GM19035 (cell line): ENCODE results near the gene PTGER2.

Experiments
- ATAC-seq: cut with Tn5 transposase; IDR thresholded peaks from one replicate; pipeline ENCODE4 v1.9.1; 2021; ENCODE audit not compliant: unreplicated experiment

The PTGER2 gene

DNA sequence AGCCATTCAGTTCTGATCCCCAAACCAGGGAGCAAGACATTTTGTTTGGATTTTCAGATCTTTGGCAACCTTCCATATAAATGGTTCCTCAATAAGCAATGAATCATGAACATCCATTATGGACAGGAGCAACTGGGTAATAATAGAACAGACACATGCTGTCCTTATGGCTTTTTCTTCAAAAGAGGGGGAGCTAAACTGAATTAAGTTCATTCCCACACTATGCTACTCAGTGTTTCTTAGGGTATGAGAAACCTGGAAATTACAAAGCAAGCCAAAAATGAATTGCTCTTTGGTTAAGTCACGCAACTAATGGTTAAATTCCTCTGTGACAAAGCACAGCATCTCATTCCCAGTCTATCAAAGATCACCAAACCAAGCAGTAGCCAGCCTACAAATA, 51.0 kb downstream of the PTGER2 start:
- ATAC-seq: no peak

DNA sequence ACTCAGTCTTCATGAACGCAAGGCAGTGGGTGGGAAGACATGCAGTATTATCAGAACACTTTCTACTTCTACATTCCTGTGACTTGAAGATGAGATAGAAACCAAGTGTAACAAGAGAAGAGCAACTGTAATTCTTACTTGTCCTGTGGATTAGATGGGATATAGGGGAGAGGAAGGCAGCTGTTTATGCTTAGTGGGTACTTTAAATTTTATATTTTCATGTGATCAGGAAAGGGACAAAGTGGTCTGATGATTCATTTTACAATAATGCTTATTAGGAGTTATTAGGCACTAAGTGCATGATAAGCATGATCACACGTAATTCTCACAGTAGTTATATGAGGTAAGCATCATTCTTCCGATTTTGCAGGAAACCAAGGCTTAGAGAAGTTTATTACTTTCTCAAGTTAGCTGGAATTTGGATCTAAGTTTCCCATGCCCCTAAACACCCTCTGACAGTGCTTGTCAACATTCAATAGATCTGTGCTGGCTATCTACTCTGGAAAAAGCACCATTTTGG, 52.7 kb downstream of the PTGER2 start:
- no peak for ATAC-seq

DNA sequence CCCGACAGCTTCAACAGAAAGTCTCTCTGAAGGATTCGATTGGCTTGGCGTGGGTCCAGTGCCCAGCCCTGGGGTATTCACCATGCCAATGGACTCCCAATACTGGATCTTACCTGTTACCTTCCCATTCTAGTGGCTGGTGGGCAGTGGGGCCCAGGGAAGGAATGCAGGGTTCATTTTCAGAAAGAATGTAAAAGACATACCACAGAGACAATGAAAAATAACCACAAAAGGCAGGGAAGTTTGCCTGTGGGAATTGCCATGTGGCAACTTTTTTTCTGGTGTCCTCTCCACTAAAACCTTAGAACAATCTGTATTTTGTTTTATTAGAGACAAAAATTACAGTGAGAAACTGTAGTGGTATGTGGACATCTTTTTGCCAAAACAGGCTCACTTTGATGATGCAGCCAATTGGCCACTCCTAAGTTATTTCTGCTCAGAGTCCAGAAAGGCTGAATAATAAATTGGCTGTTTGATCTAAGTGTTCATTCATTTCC, 55.2 kb downstream of the PTGER2 start:
- ATAC-seq: no peak

DNA sequence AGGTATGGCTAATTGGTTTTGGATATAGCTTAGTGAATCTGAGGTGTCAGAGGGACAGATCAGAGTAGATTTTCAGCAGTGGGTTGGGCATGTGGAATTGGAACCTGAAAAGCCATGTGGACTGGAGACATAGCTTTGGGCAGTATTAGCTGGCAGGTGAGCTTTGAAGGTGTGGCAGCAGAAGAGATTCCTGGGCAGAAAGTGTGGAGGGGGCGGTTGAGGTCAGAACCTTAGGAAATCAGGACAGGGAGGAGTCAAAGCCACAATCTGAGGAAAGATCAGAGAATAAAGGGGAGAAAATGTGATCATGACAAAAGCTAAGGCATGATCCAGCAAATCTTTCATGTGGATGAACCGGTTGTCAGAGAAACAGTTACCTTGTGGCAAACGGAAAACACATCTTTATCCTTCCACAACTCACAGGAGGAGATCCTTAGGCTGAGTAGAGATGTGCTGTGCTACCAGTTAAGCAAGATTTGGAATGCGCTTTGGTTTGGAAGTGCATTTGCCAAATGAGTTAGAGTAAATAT, 56.4 kb downstream of the PTGER2 start:
- no peak for ATAC-seq

DNA sequence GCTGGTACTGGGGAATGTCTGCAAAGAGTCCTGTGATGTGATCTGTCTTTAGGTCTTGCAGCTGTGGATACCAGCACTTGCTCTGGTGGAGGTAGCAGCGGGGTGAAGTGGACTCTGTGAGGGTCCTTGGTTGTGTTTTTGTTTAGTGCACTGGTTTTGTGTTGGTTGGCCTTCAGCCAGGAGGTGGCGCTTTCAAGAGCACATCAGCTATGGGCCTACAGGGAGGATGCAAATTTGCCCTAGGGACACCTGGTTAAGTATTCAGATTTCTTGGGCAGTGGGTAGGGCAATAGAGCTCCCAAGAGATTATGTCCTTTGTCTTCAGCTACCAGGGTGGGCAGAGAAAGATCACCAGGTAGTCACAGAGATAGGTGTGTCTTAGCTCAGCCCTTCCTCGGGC, 63.8 kb downstream of the PTGER2 start:
- no peak for ATAC-seq
